Measurements from ENCODE around the gene ARMH4.

Gene ARMH4

DNA sequence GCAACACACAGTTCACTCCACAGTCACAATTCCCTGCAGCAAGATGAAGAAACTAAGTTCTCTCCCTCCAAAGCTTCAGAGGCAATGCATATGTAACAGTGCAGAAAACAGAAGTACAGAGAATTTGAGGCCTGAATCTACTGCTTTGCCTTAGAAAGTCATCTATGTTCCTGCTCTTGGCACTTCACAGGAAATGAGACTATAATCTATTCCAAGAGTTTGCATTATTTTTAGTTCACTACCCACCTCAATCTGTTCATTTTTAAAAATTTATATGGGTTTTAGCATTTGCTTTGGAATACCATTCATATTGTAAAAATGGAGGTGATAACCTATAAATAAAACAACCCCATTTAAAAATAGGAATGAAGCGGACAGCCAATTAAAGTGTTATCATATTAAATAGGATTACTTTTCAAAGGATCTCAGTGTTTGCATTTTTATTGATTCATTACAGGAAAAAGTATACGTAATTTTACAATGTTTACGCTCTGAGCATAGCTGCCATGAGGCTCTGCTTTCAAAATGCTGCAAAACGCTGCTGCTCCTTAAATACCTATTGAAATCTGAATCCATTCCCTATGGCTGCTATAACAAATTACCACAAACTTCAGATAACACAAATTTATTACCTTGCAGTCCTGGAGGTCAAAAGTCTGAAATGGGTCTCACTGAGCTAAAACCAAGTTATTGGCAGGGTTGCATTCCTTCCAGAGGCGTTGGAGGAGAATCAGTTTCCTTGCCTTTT lies 60.0 kb downstream of the ARMH4 start:
- DNase-seq (ENCODE audit: low read depth in 2 of 2), result no peak
- TF ChIP-seq, protein P1, sequence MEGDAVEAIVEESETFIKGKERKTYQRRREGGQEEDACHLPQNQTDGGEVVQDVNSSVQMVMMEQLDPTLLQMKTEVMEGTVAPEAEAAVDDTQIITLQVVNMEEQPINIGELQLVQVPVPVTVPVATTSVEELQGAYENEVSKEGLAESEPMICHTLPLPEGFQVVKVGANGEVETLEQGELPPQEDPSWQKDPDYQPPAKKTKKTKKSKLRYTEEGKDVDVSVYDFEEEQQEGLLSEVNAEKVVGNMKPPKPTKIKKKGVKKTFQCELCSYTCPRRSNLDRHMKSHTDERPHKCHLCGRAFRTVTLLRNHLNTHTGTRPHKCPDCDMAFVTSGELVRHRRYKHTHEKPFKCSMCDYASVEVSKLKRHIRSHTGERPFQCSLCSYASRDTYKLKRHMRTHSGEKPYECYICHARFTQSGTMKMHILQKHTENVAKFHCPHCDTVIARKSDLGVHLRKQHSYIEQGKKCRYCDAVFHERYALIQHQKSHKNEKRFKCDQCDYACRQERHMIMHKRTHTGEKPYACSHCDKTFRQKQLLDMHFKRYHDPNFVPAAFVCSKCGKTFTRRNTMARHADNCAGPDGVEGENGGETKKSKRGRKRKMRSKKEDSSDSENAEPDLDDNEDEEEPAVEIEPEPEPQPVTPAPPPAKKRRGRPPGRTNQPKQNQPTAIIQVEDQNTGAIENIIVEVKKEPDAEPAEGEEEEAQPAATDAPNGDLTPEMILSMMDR (IDR thresholded peaks at IDR 0.05; ENCODE audit: low read depth, low read length), result no peak
- no peak overlapping the region for H3K4me3 ChIP-seq (replicated peaks in 1 of 2; ENCODE audit: low read depth in 2 of 2, low read length in 2 of 2)

DNA sequence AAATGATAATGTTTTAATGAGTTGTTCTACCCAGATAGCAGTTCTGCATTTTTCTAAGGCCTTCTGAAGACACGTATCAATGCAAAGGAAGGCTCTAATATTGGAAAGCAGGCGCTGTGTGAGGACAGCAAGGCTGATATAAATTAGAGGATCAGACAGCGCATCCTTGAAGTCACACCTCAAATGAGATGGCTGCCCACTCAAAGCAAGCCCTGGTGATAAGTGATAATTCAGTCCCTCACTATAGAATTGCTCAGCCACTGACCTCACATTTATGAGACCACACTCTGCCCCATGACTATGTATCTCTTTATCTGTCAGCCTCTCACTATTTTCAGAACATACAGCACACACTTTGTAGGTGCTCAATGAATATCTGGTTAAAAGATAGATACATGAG lies 62.4 kb downstream of the ARMH4 start:
- TF ChIP-seq, protein P1 (IDR thresholded peaks at IDR 0.05; ENCODE audit: low read depth, low read length), result no peak
- DNase-seq (ENCODE audit: low read depth in 2 of 2), result no peak
- no peak overlapping the region for H3K4me3 ChIP-seq (replicated peaks in 1 of 2; ENCODE audit: low read depth in 2 of 2, low read length in 2 of 2)

DNA sequence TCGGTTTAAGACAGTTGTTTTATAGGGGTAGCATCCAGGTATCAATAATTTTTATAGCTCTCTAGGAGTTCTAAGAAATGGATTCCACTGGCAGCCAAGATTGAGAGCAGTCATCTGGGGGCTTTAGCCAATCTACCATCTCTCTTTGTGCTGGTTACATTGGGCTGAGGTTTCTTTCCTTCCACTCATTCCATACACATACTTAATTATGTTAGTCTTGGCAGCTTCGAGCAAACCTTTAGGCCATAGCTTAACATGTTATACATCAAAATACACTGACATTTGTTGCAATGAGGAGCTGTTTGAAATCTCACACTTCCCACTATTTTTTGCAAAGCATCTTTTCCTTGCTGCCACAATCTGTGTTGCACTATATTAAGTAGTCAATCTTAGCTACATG lies 63.1 kb downstream of the ARMH4 start:
- no peak for DNase-seq (ENCODE audit: low read depth in 2 of 2)
- TF ChIP-seq, protein P1 (IDR thresholded peaks at IDR 0.05; ENCODE audit: low read depth, low read length), result no peak
- H3K4me3 ChIP-seq (replicated peaks in 1 of 2; ENCODE audit: low read depth in 2 of 2, low read length in 2 of 2), result no peak overlapping the region

DNA sequence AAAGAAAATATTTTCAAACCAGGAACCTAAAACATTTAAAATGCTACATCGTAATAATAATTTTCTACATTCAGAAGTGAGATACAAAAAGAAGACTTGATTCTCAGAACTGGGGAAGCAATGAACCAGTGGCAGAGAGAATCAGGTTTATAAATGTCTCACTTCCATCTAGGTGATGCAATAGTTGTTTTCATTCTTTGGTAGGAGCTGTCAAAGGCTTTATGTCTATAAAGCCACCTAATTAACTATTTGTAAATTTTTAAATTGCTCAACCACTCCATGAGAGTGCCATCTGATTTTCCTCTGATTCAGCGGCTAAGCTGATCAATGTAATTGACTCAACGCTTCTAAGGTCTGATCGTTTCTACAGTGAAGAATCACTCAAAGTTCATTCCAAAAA lies 66.1 kb downstream of the ARMH4 start:
- H3K4me3 ChIP-seq (replicated peaks in 1 of 2; ENCODE audit: low read depth in 2 of 2, low read length in 2 of 2), result no peak overlapping the region
- TF ChIP-seq, protein P1 (IDR thresholded peaks at IDR 0.05; ENCODE audit: low read depth, low read length), result no peak
- DNase-seq (ENCODE audit: low read depth in 2 of 2), result no peak

DNA sequence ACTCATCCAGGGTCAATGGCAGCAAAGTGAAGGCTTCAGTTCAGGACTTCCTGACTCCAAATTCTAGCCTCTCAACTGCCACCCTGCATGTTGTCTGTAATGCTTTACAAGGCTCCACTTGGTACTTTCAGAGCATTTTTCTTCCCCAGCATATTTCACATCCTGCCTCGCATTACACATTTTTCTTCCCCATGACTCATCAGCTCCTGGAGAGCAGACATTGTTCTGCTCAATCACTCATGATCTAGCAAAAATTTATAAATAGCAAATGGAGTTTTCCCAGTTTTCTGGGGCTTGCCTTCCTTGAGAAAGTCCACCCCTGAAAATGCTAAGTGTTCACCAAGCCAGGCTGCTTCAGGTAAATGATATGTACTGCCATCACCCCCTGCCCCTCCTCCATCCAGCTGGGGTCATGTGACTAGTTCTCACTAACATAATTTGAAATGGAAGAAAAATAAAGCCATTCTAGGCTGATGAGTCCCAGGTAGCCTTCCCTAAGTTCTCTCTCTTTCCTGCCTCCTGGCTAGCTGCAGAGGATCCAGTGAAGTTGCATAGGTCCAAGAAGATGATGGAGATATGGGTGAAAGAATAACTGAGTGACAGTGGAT lies 69.4 kb downstream of the ARMH4 start:
- peak; percentile 82 to 93 for DNase-seq (ENCODE audit: low read depth in 2 of 2)
- TF ChIP-seq, protein P1 (IDR thresholded peaks at IDR 0.05; ENCODE audit: low read depth, low read length), result no peak
- H3K4me3 ChIP-seq (replicated peaks in 1 of 2; ENCODE audit: low read depth in 2 of 2, low read length in 2 of 2), result no peak overlapping the region

DNA sequence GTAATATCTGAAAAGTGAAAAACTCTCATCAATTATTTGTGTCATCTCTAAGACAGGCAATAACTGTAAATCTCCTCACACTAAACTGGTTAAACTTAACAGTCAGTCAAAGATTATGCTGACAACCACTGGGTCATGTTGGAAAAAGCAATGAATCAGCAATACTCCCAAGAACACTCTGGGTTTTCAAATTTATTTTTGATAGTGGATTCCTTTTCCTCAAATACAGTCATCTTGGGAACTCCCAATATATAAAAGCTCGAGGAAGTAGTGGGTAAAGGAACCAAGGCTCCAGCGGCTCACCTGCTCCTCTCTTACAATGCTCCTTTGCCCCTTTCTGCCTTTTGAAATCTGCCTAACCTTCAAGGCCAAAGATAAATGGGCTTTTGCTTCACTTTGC lies 70.0 kb downstream of the ARMH4 start:
- TF ChIP-seq, protein P1 (IDR thresholded peaks at IDR 0.05; ENCODE audit: low read depth, low read length), result no peak
- no peak overlapping the region for H3K4me3 ChIP-seq (replicated peaks in 1 of 2; ENCODE audit: low read depth in 2 of 2, low read length in 2 of 2)
- peak in 1 of 2 donors; percentile 51 for DNase-seq (ENCODE audit: low read depth in 2 of 2)
